Fibroblast of lung (primary cell): ENCODE results near the gene ARPC2. TPM values are rescaled to one million over a fixed set of nuclear protein-coding genes. Genes with fewer than 3 reads are reported as not detected.

ENCODE experiments used
- DNase-seq, 2 donors: peaks; one replicate each; pipeline versions ENCODE4 v3.0.0 to v3.0.0-alpha.2; 2010; ENCODE audit warnings: low read depth in 2 of 2
- H2AFZ ChIP-seq: 2 replicates; pipeline ENCODE4 v1.5.1; 2012; ENCODE audit warnings: low read length, control low read depth, inconsistent platforms
- H3K27ac ChIP-seq: 2 replicates; pipeline ENCODE4 v1.5.1; 2011; ENCODE audit warnings: low read length, control low read depth; ENCODE audit not compliant: insufficient read depth
- H3K27me3 ChIP-seq: 2 replicates; pipeline ENCODE4 v1.5.1; 2011; ENCODE audit warnings: mild to moderate bottlenecking, low read length; ENCODE audit not compliant: control insufficient read depth, insufficient read depth
- H3K36me3 ChIP-seq: 2 replicates; pipeline ENCODE4 v1.5.1; 2011; ENCODE audit warnings: low read length; ENCODE audit not compliant: control insufficient read depth, insufficient read depth
- H3K4me1 ChIP-seq: 2 replicates; pipeline ENCODE4 v1.5.1; 2011; ENCODE audit warnings: low read length; ENCODE audit not compliant: control insufficient read depth, insufficient read depth; ENCODE audit errors: extremely low read depth
- H3K4me2 ChIP-seq: 2 replicates; pipeline ENCODE4 v1.5.1; 2011; ENCODE audit warnings: low read length, control low read depth; ENCODE audit not compliant: insufficient read depth; ENCODE audit errors: extremely low read depth
- H3K4me3 ChIP-seq, 4 experiments: fragments of 200-600 bp in 1 of 4; sonication (generic) in 1 of 4; replicated peaks in 1 of 4; 2 replicates each; pipeline ENCODE4 v1.5.1; 2011 to 2016; ENCODE audit warnings: low read length in 4 of 4, low read depth in 3 of 4, mild to moderate bottlenecking in 3 of 4, control low read depth in 2 of 4, inconsistent platforms in 1 of 4, mixed read lengths in 1 of 4; ENCODE audit not compliant: insufficient read depth in 1 of 4; ENCODE audit errors: control extremely low read depth in 1 of 4
- H3K79me2 ChIP-seq: 2 replicates; pipeline ENCODE4 v1.5.1; 2012; ENCODE audit warnings: mild to moderate bottlenecking, low read length, inconsistent platforms; ENCODE audit not compliant: control insufficient read depth, insufficient read depth
- H3K9ac ChIP-seq: 2 replicates; pipeline ENCODE4 v1.5.1; 2011; ENCODE audit warnings: mild to moderate bottlenecking, low read length, control low read depth; ENCODE audit not compliant: insufficient read depth
- H3K9me3 ChIP-seq: 2 replicates; pipeline ENCODE4 v1.5.1; 2012; ENCODE audit warnings: low read depth, low read length; ENCODE audit not compliant: control insufficient read depth, insufficient read depth
- H4K20me1 ChIP-seq: 2 replicates; pipeline ENCODE4 v1.5.1; 2011; ENCODE audit warnings: low read length; ENCODE audit not compliant: control insufficient read depth, insufficient read depth; ENCODE audit errors: extremely low read depth
- CTCF ChIP-seq, 2 donors: IDR thresholded peaks in 1 of 2; conservative IDR thresholded peaks in 1 of 2; 1 replicate in 1 of 2; 2 replicates in 1 of 2; pipeline ENCODE4 v1.5.1; 2011 to 2012; ENCODE audit warnings: low read length in 2 of 2, control low read depth in 1 of 2, inconsistent platforms in 1 of 2, low read depth in 1 of 2, mild to moderate bottlenecking in 1 of 2
- EZH2 ChIP-seq: IDR thresholded peaks from 2 replicates; pipeline ENCODE4 v1.5.1; 2012; ENCODE audit warnings: low read length, control low read depth, mild to moderate bottlenecking; ENCODE audit errors: missing control alignments
- polyA plus RNA-seq, 2 donors: library from polyadenylated mRNA; depleted of rRNA in 1 of 2; stranded (reverse) in 1 of 2; unstranded in 1 of 2; fragments of >200 nt; gene quantifications; 2 replicates each; pipeline ENCODE4 v1.2.1, GENCODE V29; 2011 to 2012; ENCODE audit warnings: missing spikeins in 1 of 2
- total RNA-seq: library from RNA; depleted of rRNA; stranded (reverse); fragments of >200 nt; gene quantifications from 2 replicates; pipeline ENCODE4 v1.2.1, GENCODE V29; 2014

The ARPC2 gene
- total and polyA plus RNA-seq, 2 donors (not counting 1 experiment from before 2014, with no cell fraction given), result 199 to 893 TPM

- Histone ChIP-seq H3K27ac (no peak overlapping the region), H3K4me2 (no peak overlapping the region), H3K36me3 (no peaks in the 10 kb centered on the region), H3K4me3 (no peak overlapping the region), H3K9ac (no peak overlapping the region), H2AFZ (no peak overlapping the region), H3K9me3 (no peaks in the 10 kb centered on the region), H3K4me1 (no peaks in the 10 kb centered on the region), H3K27me3 (peaks cover under 1% of the 10 kb centered on the region), H3K79me2 (no peaks in the 10 kb centered on the region), H4K20me1 (no peaks in the 10 kb centered on the region)
- TF ChIP-seq CTCF (conservative IDR thresholded peaks at IDR 0.05 in 1 of 2, IDR thresholded peaks at IDR 0.05 in 1 of 2; ENCODE audit: low read depth in 1 of 2, low read length in 2 of 2), result no peak
- DNase-seq, result no peak
Observed at GRCh38 chr2:218188528-218188927, 28.5 kb upstream of the ARPC2 start.

GRCh38 chr2:218192902-218193430 lies 24.0 kb upstream of the ARPC2 start:
- H3K36me3 ChIP-seq, result no peaks in the 10 kb centered on the region
- H3K27ac ChIP-seq, result no peak overlapping the region
- H3K27me3 ChIP-seq, result no peaks in the 10 kb centered on the region
- no peaks in the 10 kb centered on the region for H3K4me1 ChIP-seq
- TF ChIP-seq EZH2 (no peak), CTCF (conservative IDR thresholded peaks at IDR 0.05 in 1 of 2, IDR thresholded peaks at IDR 0.05 in 1 of 2; ENCODE audit: low read depth in 1 of 2, low read length in 2 of 2) (no peak)
- H3K9me3 ChIP-seq, result no peaks in the 10 kb centered on the region
- no peak for DNase-seq
- no peaks in the 10 kb centered on the region for H3K79me2 ChIP-seq
- H2AFZ ChIP-seq, result no peak overlapping the region
- H3K4me3 ChIP-seq, result no peak overlapping the region
- no peak overlapping the region for H3K9ac ChIP-seq
- no peak overlapping the region for H3K4me2 ChIP-seq
- no peaks in the 10 kb centered on the region for H4K20me1 ChIP-seq

- no peak overlapping the region for H2AFZ ChIP-seq
- H3K9me3 ChIP-seq, result no peaks in the 10 kb centered on the region
- no peaks in the 10 kb centered on the region for H4K20me1 ChIP-seq
- DNase-seq, result no peak
- no peaks in the 10 kb centered on the region for H3K79me2 ChIP-seq
- H3K27ac ChIP-seq, result no peak overlapping the region
- H3K9ac ChIP-seq, result no peak overlapping the region
- no peaks in the 10 kb centered on the region for H3K27me3 ChIP-seq
- H3K4me3 ChIP-seq, result no peak overlapping the region
- H3K4me1 ChIP-seq, result no peaks in the 10 kb centered on the region
- TF ChIP-seq CTCF (conservative IDR thresholded peaks at IDR 0.05 in 1 of 2, IDR thresholded peaks at IDR 0.05 in 1 of 2; ENCODE audit: low read depth in 1 of 2, low read length in 2 of 2), result no peak
- TF ChIP-seq EZH2, result no peak
- no peaks in the 10 kb centered on the region for H3K36me3 ChIP-seq
- H3K4me2 ChIP-seq, result no peak overlapping the region
Observed at GRCh38 chr2:218193701-218194100, 23.3 kb upstream of the ARPC2 start.
